K562 (cell line): ENCODE measurements around the gene C19orf47. TPM values are rescaled to one million over a fixed set of nuclear protein-coding genes. Genes with fewer than 3 reads are reported as not detected.

ENCODE experiments used
- ATF2 ChIP-seq: sonication (generic); formaldehyde crosslinking; IDR thresholded peaks from 2 replicates; pipeline ENCODE4 v1.8.1; 2022; ENCODE audit warnings: missing genetic modification reagents
- JUN ChIP-seq, 2 experiments: sonication (generic) in 1 of 2; formaldehyde crosslinking in 1 of 2; IDR thresholded peaks; 2 replicates each; pipeline versions ENCODE4 v1.6.1 to v1.8.0; 2012 to 2022; ENCODE audit warnings: borderline replicate concordance in 2 of 2, mild to moderate bottlenecking in 2 of 2, improper control_type of control experiment in 1 of 2, low read depth in 1 of 2, low read length in 1 of 2, missing genetic modification reagents in 1 of 2
- KLF10 ChIP-seq: fragments of 250-450 bp; sonication (Bioruptor Pico); IDR thresholded peaks from 2 replicates; pipeline ENCODE4 v1.6.1; 2021; ENCODE audit warnings: matching md5 sums
- MLLT1 ChIP-seq, 2 experiments: fragments of 450-650 bp; IDR thresholded peaks; 2 replicates each; pipeline ENCODE4 v1.6.1; 2016
- NR4A1 ChIP-seq, 2 experiments: fragments of 250-450 bp in 1 of 2; fragments of 450-650 bp in 1 of 2; sonication (Bioruptor Pico) in 1 of 2; IDR thresholded peaks; 2 replicates each; pipeline versions ENCODE4 v1.4.0 to v1.6.1; 2016 to 2020; ENCODE audit warnings: mild to moderate bottlenecking in 2 of 2, missing compliant biosample characterization in 1 of 2, missing genetic modification characterization in 1 of 2, moderate library complexity in 1 of 2
- RBFOX2 ChIP-seq: fragments of 200-400 bp; formaldehyde crosslinking; IDR thresholded peaks from 2 replicates; pipeline ENCODE4 v1.6.1; 2017; ENCODE audit warnings: low read depth, mild to moderate bottlenecking, low read length, moderate library complexity
- SMARCA4 ChIP-seq: fragments of 450-650 bp; IDR thresholded peaks from 2 replicates; pipeline ENCODE4 v1.6.1; 2016
- WHSC1 ChIP-seq: IDR thresholded peaks from one replicate; pipeline ENCODE4 v1.6.1; 2012; ENCODE audit warnings: low read length, control low read depth, inconsistent platforms
- ZBTB12 ChIP-seq: fragments of 250-450 bp; sonication (Bioruptor Pico); IDR thresholded peaks from 2 replicates; pipeline ENCODE4 v1.4.0; 2020
- ZBTB2 ChIP-seq: fragments of 450-650 bp; IDR thresholded peaks from 2 replicates; pipeline ENCODE4 v1.6.1; 2016; ENCODE audit warnings: antibody characterized with exemption
- ZBTB26 ChIP-seq: fragments of 450-650 bp; formaldehyde crosslinking; IDR thresholded peaks from 2 replicates; pipeline ENCODE4 v1.4.0; 2022; ENCODE audit warnings: missing genetic modification characterization
- ZNF668 ChIP-seq: fragments of 250-450 bp; sonication (Bioruptor Pico); IDR thresholded peaks from 2 replicates; pipeline ENCODE4 v1.8.0; 2022; ENCODE audit warnings: mild to moderate bottlenecking, inconsistent platforms
- polyA plus RNA-seq, 8 experiments: library from polyadenylated mRNA; depleted of rRNA in 4 of 8; stranded (reverse) in 5 of 8; unstranded in 3 of 8; fragments of >200 nt; fragmentation: Nextera tagmentation in 2 of 8; fragmentation: Illumina TruSeq in 1 of 8; extraction: Ambion mirVana in 2 of 8; extraction: Trizol in 1 of 8; gene quantifications; 2 replicates each; pipeline versions ENCODE4 v1.2.1 to v1.2.3, GENCODE V29; 2011 to 2014; ENCODE audit warnings: inconsistent platforms in 1 of 8, missing spikeins in 1 of 8
- total RNA-seq, 7 experiments: library from RNA; depleted of rRNA in 6 of 7; stranded (reverse); fragments of >200 nt in 6 of 7; fragmentation: Illumina TruSeq in 2 of 7; extraction: Trizol in 2 of 7; gene quantifications; 2 replicates each; pipeline versions ENCODE4 v1.2.1 to v1.2.3, GENCODE V29; 2011 to 2021; ENCODE audit warnings: low replicate concordance in 1 of 7

Gene C19orf47
- total and polyA plus RNA-seq, 9 of the 15 experiments (the other 6 are each of a cell fraction or from before 2014, with no cell fraction given): 0.08 to 26.1 (median 14.7) TPM

GRCh38 chr19:40274585-40275544, 73.3 kb downstream of the C19orf47 start (continued):
- no peak for TF ChIP-seq ZNF668 (CRISPR knock-in tag)
- 0 out of 4 replicates have a peak, but pooled peaks of 1 of the 2 experiments have one; percentile 13 for TF ChIP-seq MLLT1 (IDR thresholded peaks at IDR 0.05)
- TF ChIP-seq ZBTB26 (CRISPR knock-in tag): no peak
- TF ChIP-seq NR4A1 (CRISPR knock-in tag; IDR thresholded peaks at IDR 0.05): no peak
- no peak for TF ChIP-seq NR4A1 (tag; IDR thresholded peaks at IDR 0.05)
- TF ChIP-seq ZBTB12 (CRISPR knock-in tag): no peak
- 0 out of 2 replicates have a peak, but pooled peaks have one; percentile 42 for TF ChIP-seq ZBTB2
- TF ChIP-seq JUN (IDR thresholded peaks at IDR 0.05; ENCODE audit: borderline replicate concordance, low read depth, low read length): no peak
- TF ChIP-seq JUN (CRISPR knock-in tag; IDR thresholded peaks at IDR 0.05; ENCODE audit: borderline replicate concordance): no peak
- peak; percentile 85 for TF ChIP-seq WHSC1
- peak; percentile 14; the same call in 1 of the 2 replicates for TF ChIP-seq SMARCA4
- no peak for TF ChIP-seq KLF10
- no peak for TF ChIP-seq ATF2 (CRISPR knock-in tag)
- peak; percentile 30; the same call in 1 of the 2 replicates for TF ChIP-seq RBFOX2
